ENCODE data around the gene LAG3.

LAG3 gene

GRCh38 chr12:6780573-6780972 lies 8.3 kb downstream of the LAG3 start:
- no peak overlapping the region for H2AFZ ChIP-seq (ENCODE audit: low read depth, low read length, severe bottlenecking)
- TF ChIP-seq CTCF (IDR thresholded peaks at IDR 0.05; ENCODE audit: insufficient read depth, low read length, poor library complexity, severe bottlenecking) = no peak
- no peak for TF ChIP-seq EZH2phosphoT487 (conservative IDR thresholded peaks at IDR 0.05; ENCODE audit: low read length)
- no peak overlapping the region for H3K27ac ChIP-seq (ENCODE audit: low read depth, low read length)
- H3F3A ChIP-seq (ENCODE audit: insufficient read depth) = no peaks in the 10 kb centered on the region
- H3K27me3 ChIP-seq (ENCODE audit: low read length) = no peaks in the 10 kb centered on the region
- H3K9ac ChIP-seq (ENCODE audit: low read length) = no peak overlapping the region
- no peaks in the 10 kb centered on the region for H3K9me2 ChIP-seq (replicated peaks; ENCODE audit: insufficient read depth, low read length)
- no peak overlapping the region for H3K4me3 ChIP-seq (ENCODE audit: insufficient read depth, low read length, poor library complexity, severe bottlenecking)
- H3K36me3 ChIP-seq (ENCODE audit: low read length) = no peaks in the 10 kb centered on the region
- H3K79me2 ChIP-seq (ENCODE audit: insufficient read depth, low read length) = no peaks in the 10 kb centered on the region
- no peak overlapping the region for H3K4me2 ChIP-seq (ENCODE audit: low read depth, low read length, poor library complexity, severe bottlenecking)
- no peaks in the 10 kb centered on the region for H3K9me3 ChIP-seq (ENCODE audit: insufficient read depth, low read length)
- no peaks in the 10 kb centered on the region for H4K20me1 ChIP-seq (ENCODE audit: low read depth, low read length)

GRCh38 chr12:6782119-6782518 lies 9.8 kb downstream of the LAG3 start:
- Histone ChIP-seq H3K9ac (ENCODE audit: low read length) (no peak overlapping the region), H3K79me2 (ENCODE audit: insufficient read depth, low read length) (no peaks in the 10 kb centered on the region), H3K9me3 (ENCODE audit: insufficient read depth, low read length) (no peaks in the 10 kb centered on the region), H3K36me3 (ENCODE audit: low read length) (no peaks in the 10 kb centered on the region), H4K20me1 (ENCODE audit: low read depth, low read length) (no peaks in the 10 kb centered on the region), H3F3A (ENCODE audit: insufficient read depth) (no peaks in the 10 kb centered on the region), H3K4me3 (ENCODE audit: insufficient read depth, low read length, poor library complexity, severe bottlenecking) (no peak overlapping the region), H3K9me2 (replicated peaks; ENCODE audit: insufficient read depth, low read length) (no peaks in the 10 kb centered on the region), H3K4me2 (ENCODE audit: low read depth, low read length, poor library complexity, severe bottlenecking) (no peak overlapping the region), H2AFZ (ENCODE audit: low read depth, low read length, severe bottlenecking) (no peak overlapping the region), H3K27me3 (ENCODE audit: low read length) (no peaks in the 10 kb centered on the region), H3K27ac (ENCODE audit: low read depth, low read length) (no peak overlapping the region)
- TF ChIP-seq CTCF (IDR thresholded peaks at IDR 0.05; ENCODE audit: insufficient read depth, low read length, poor library complexity, severe bottlenecking) (no peak), EZH2phosphoT487 (conservative IDR thresholded peaks at IDR 0.05; ENCODE audit: low read length) (no peak)

- Histone ChIP-seq H4K20me1 (ENCODE audit: low read depth, low read length) (no peaks in the 10 kb centered on the region), H2AFZ (ENCODE audit: low read depth, low read length, severe bottlenecking) (no peak overlapping the region), H3K36me3 (ENCODE audit: low read length) (no peaks in the 10 kb centered on the region), H3K4me3 (ENCODE audit: insufficient read depth, low read length, poor library complexity, severe bottlenecking) (no peak overlapping the region), H3K79me2 (ENCODE audit: insufficient read depth, low read length) (no peaks in the 10 kb centered on the region), H3F3A (ENCODE audit: insufficient read depth) (no peaks in the 10 kb centered on the region), H3K27me3 (ENCODE audit: low read length) (no peaks in the 10 kb centered on the region), H3K9ac (ENCODE audit: low read length) (no peak overlapping the region), H3K27ac (ENCODE audit: low read depth, low read length) (no peak overlapping the region), H3K4me2 (ENCODE audit: low read depth, low read length, poor library complexity, severe bottlenecking) (no peak overlapping the region), H3K9me3 (ENCODE audit: insufficient read depth, low read length) (no peaks in the 10 kb centered on the region), H3K9me2 (replicated peaks; ENCODE audit: insufficient read depth, low read length) (no peaks in the 10 kb centered on the region)
- TF ChIP-seq CTCF (IDR thresholded peaks at IDR 0.05; ENCODE audit: insufficient read depth, low read length, poor library complexity, severe bottlenecking) = no peak
- TF ChIP-seq EZH2phosphoT487 (conservative IDR thresholded peaks at IDR 0.05; ENCODE audit: low read length) = no peak
Measured at GRCh38 chr12:6782850-6783566, 10.7 kb downstream of the LAG3 start.
